HEK293T (cell line): ENCODE measurements around the gene ANKS1B.

Experiments used
- ARNT ChIP-seq: fragments of 450-650 bp; IDR thresholded peaks from 2 replicates; pipeline ENCODE4 v1.6.1; 2017; ENCODE audit warnings: mild to moderate bottlenecking
- BHLHE40 ChIP-seq: fragments of 450-650 bp; IDR thresholded peaks from 2 replicates; pipeline ENCODE4 v1.6.1; 2016; ENCODE audit warnings: mild to moderate bottlenecking, moderate library complexity, borderline replicate concordance
- ELF4 ChIP-seq: fragments of 450-650 bp; IDR thresholded peaks from 2 replicates; pipeline ENCODE4 v1.6.1; 2017; ENCODE audit warnings: antibody characterized with exemption
- FOXA1 ChIP-seq: fragments of 450-650 bp; IDR thresholded peaks from 2 replicates; pipeline ENCODE4 v1.6.1; 2016; ENCODE audit warnings: mild to moderate bottlenecking
- FOXM1 ChIP-seq: fragments of 450-650 bp; IDR thresholded peaks from 2 replicates; pipeline ENCODE4 v1.6.1; 2017; ENCODE audit warnings: mild to moderate bottlenecking, borderline replicate concordance
- HDGF ChIP-seq: fragments of 450-650 bp; IDR thresholded peaks from 2 replicates; pipeline ENCODE4 v1.6.1; 2017; ENCODE audit warnings: antibody characterized with exemption, borderline replicate concordance
- L3MBTL2 ChIP-seq: fragments of 450-650 bp; conservative IDR thresholded peaks from 2 replicates; pipeline ENCODE4 v1.6.1; 2016; ENCODE audit warnings: mild to moderate bottlenecking
- LEF1 ChIP-seq: fragments of 450-650 bp; IDR thresholded peaks from 2 replicates; pipeline ENCODE4 v1.6.1; 2017; ENCODE audit warnings: mild to moderate bottlenecking, borderline replicate concordance
- PKNOX1 ChIP-seq: fragments of 450-650 bp; IDR thresholded peaks from 2 replicates; pipeline ENCODE4 v1.6.1; 2016
- SP1 ChIP-seq: fragments of 450-650 bp; IDR thresholded peaks from 2 replicates; pipeline ENCODE4 v1.6.1; 2017
- TARDBP ChIP-seq: fragments of 450-650 bp; IDR thresholded peaks from 2 replicates; pipeline ENCODE4 v1.6.1; 2016
- ZNF384 ChIP-seq: fragments of 450-650 bp; IDR thresholded peaks from 2 replicates; pipeline ENCODE4 v1.6.1; 2016

- TF ChIP-seq TARDBP (no peak), SP1 (no peak), ELF4 (no peak), HDGF (no peak), LEF1 (no peak), BHLHE40 (no peak), FOXM1 (no peak), ZNF384 (no peak), FOXA1 (no peak), ARNT (no peak), PKNOX1 (no peak), L3MBTL2 (no peak)
These were observed 24.4 kb downstream of the ANKS1B start for GRCh38 chr12:99960311-99960710.
